H1 (cell line): ENCODE results near the gene SATB2. TPM values are rescaled to one million over a fixed set of nuclear protein-coding genes. Genes with fewer than 3 reads are reported as not detected.

Experiments used
- ASH2L ChIP-seq: fragments of 200-600, 300-600 bp; sonication (generic); IDR thresholded peaks from one replicate; pipeline ENCODE4 v1.7.1; 2017; ENCODE audit warnings: low read length
- CHD1 ChIP-seq: IDR thresholded peaks from 2 replicates; pipeline ENCODE4 v1.6.1; 2012; ENCODE audit warnings: low read depth, low read length, improper control_type of control experiment
- HDAC2 ChIP-seq, 2 experiments: fragments of 300-600 bp in 1 of 2; sonication (generic) in 1 of 2; IDR thresholded peaks; 2 replicates each; pipeline ENCODE4 v1.6.1; 2011 to 2012; ENCODE audit warnings: low read depth in 2 of 2, low read length in 2 of 2, mild to moderate bottlenecking in 2 of 2, moderate library complexity in 2 of 2, borderline replicate concordance in 1 of 2, inconsistent platforms in 1 of 2
- JUND ChIP-seq: IDR thresholded peaks from 2 replicates; pipeline ENCODE4 v1.6.1; 2011; ENCODE audit warnings: mild to moderate bottlenecking, improper control_type of control experiment, low read length
- KDM4A ChIP-seq: IDR thresholded peaks from one replicate; pipeline ENCODE4 v1.7.1; 2012; ENCODE audit warnings: low read depth, mild to moderate bottlenecking, moderate library complexity, low read length, inconsistent platforms; ENCODE audit not compliant: severe bottlenecking
- POLR2AphosphoS5 ChIP-seq: IDR thresholded peaks from 2 replicates; pipeline ENCODE4 v1.6.1; 2011; ENCODE audit warnings: low read depth, low read length
- RAD21 ChIP-seq, 2 experiments: IDR thresholded peaks in 1 of 2; conservative IDR thresholded peaks in 1 of 2; 2 replicates each; pipeline ENCODE4 v1.6.1; 2011; ENCODE audit warnings: low read depth in 2 of 2, low read length in 2 of 2, improper control_type of control experiment in 1 of 2, inconsistent platforms in 1 of 2, mild to moderate bottlenecking in 1 of 2, moderate library complexity in 1 of 2
- SP4 ChIP-seq: IDR thresholded peaks from 2 replicates; pipeline ENCODE4 v1.6.1; 2012; ENCODE audit warnings: low read length, inconsistent platforms
- SRF ChIP-seq: IDR thresholded peaks from 2 replicates; pipeline ENCODE4 v1.6.1; 2011; ENCODE audit warnings: mild to moderate bottlenecking, low read depth, low read length, moderate library complexity
- polyA plus RNA-seq, 7 experiments: library from polyadenylated mRNA; depleted of rRNA in 3 of 7; stranded (reverse) in 5 of 7; unstranded in 2 of 7; fragments of >200 nt in 5 of 7; fragments of 200-250 nt in 2 of 7; gene quantifications; 1 replicate in 5 of 7; 2 replicates in 1 of 7; 4 replicates in 1 of 7; pipeline versions ENCODE4 v1.2.1 to v1.2.3, GENCODE V29; 2011 to 2013; ENCODE audit warnings: missing spikeins in 2 of 7, mixed read lengths in 2 of 7
- total RNA-seq: library from RNA; stranded (reverse); fragmentation: NEBNext Ultra II Directional; extraction: Animal tissue kit (Norgen Biotek cat#: 25700); gene quantifications from 2 replicates; pipeline ENCODE4 v1.2.1, GENCODE V29; 2021
- TF ChIP-seq, protein P1 (sequence below), 3 experiments: IDR thresholded peaks; 1 replicate in 2 of 3; 2 replicates in 1 of 3; pipeline versions ENCODE4 v1.5.1 to v1.6.1; 2011; ENCODE audit warnings: low read length in 3 of 3, mild to moderate bottlenecking in 3 of 3, inconsistent platforms in 2 of 3, low read depth in 1 of 3, moderate library complexity in 1 of 3; ENCODE audit not compliant: insufficient read depth in 1 of 3; ENCODE audit errors: control extremely low read depth in 1 of 3
- TF ChIP-seq, protein P2 (sequence below): IDR thresholded peaks from 2 replicates; pipeline ENCODE4 v1.6.1; 2012; ENCODE audit warnings: inconsistent platforms
- TF ChIP-seq, protein P3 (sequence below): IDR thresholded peaks from 2 replicates; pipeline ENCODE4 v1.6.1; 2012; ENCODE audit warnings: low read length, inconsistent platforms

The SATB2 gene
- total and polyA plus RNA-seq, 2 of the 8 experiments (the other 6 are each of a cell fraction or from before 2014, with no cell fraction given): 1.3 to 5.7 TPM

DNA sequence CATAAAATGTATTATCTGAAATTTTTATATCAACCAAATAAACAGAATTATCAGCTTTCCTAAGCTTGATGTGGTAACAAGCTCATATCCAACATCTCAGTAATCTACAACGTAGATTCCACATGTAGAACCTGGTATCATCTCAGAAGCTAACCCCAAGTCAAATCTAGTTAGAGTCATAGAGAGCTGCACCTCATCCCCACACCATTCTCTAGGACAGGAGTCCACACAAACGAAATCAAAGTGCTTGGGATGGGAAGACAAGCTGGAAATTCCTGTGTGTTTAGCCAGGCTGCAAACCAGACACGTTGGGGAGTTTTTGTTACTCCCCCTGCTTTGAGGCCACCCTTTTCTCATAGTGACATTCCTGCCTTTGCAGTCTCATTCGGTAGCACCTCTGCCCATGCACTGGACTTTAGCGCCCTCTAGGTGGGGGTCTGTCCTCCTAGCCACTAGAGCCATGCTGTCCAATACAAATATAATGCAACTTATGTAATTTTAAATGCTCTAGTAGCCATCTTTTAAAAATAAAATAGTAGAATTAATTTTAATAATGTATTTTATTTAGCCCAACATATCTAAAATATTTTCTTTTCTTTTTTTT lies 28.1 kb upstream of the SATB2 start (continued):
- no peak for TF ChIP-seq HDAC2 (IDR thresholded peaks at IDR 0.05; ENCODE audit: borderline replicate concordance in 1 of 2, low read depth in 2 of 2, low read length in 2 of 2)
- TF ChIP-seq, protein P1, sequence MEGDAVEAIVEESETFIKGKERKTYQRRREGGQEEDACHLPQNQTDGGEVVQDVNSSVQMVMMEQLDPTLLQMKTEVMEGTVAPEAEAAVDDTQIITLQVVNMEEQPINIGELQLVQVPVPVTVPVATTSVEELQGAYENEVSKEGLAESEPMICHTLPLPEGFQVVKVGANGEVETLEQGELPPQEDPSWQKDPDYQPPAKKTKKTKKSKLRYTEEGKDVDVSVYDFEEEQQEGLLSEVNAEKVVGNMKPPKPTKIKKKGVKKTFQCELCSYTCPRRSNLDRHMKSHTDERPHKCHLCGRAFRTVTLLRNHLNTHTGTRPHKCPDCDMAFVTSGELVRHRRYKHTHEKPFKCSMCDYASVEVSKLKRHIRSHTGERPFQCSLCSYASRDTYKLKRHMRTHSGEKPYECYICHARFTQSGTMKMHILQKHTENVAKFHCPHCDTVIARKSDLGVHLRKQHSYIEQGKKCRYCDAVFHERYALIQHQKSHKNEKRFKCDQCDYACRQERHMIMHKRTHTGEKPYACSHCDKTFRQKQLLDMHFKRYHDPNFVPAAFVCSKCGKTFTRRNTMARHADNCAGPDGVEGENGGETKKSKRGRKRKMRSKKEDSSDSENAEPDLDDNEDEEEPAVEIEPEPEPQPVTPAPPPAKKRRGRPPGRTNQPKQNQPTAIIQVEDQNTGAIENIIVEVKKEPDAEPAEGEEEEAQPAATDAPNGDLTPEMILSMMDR (IDR thresholded peaks at IDR 0.05; ENCODE audit: control extremely low read depth in 1 of 3, insufficient read depth in 1 of 3, low read depth in 1 of 3, low read length in 3 of 3): peak; percentile 70 to 76 (median 72)
- TF ChIP-seq POLR2AphosphoS5: no peak
- TF ChIP-seq JUND: no peak
- no peak for TF ChIP-seq SRF
- no peak for TF ChIP-seq ASH2L
- TF ChIP-seq CHD1: no peak
- no peak for TF ChIP-seq KDM4A
- TF ChIP-seq RAD21 (IDR thresholded peaks at IDR 0.05 in 1 of 2, conservative IDR thresholded peaks at IDR 0.05 in 1 of 2; ENCODE audit: low read depth in 2 of 2, low read length in 2 of 2): peak; percentile 84 to 86
- TF ChIP-seq, protein P2, sequence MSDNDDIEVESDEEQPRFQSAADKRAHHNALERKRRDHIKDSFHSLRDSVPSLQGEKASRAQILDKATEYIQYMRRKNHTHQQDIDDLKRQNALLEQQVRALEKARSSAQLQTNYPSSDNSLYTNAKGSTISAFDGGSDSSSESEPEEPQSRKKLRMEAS: 0 out of 2 replicates have a peak, but pooled peaks have one; percentile 26
- no peak for TF ChIP-seq SP4
- TF ChIP-seq, protein P3, sequence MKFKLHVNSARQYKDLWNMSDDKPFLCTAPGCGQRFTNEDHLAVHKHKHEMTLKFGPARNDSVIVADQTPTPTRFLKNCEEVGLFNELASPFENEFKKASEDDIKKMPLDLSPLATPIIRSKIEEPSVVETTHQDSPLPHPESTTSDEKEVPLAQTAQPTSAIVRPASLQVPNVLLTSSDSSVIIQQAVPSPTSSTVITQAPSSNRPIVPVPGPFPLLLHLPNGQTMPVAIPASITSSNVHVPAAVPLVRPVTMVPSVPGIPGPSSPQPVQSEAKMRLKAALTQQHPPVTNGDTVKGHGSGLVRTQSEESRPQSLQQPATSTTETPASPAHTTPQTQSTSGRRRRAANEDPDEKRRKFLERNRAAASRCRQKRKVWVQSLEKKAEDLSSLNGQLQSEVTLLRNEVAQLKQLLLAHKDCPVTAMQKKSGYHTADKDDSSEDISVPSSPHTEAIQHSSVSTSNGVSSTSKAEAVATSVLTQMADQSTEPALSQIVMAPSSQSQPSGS: no peak
